Uterus (tissue), 4 donors: ENCODE results near the gene E2F1. TPM values are rescaled to one million over a fixed set of nuclear protein-coding genes. Genes with fewer than 3 reads are reported as not detected.

Source experiments
- DNase-seq, 2 donors: peaks; one replicate each; pipeline ENCODE4 v3.0.0-alpha.2; 2019 to 2020
- H3K27ac ChIP-seq, 2 donors: fragments of 200-600 bp; sonication (generic); 1 replicate in 1 of 2; 2 replicates in 1 of 2; pipeline ENCODE4 v1.5.1; 2016 to 2018
- H3K27me3 ChIP-seq, 2 donors: fragments of 200-600 bp; sonication (generic); one replicate each; pipeline ENCODE4 v1.5.1; 2018 to 2019; ENCODE audit warnings: control low read depth in 1 of 2
- H3K36me3 ChIP-seq, 2 donors: fragments of 200-600 bp; sonication (generic); one replicate each; pipeline ENCODE4 v1.5.1; 2019; ENCODE audit warnings: control low read depth in 1 of 2
- H3K4me1 ChIP-seq, 2 donors: fragments of 200-600 bp; sonication (generic); one replicate each; pipeline ENCODE4 v1.5.1; 2018 to 2019; ENCODE audit warnings: control low read depth in 1 of 2
- H3K4me3 ChIP-seq, 2 donors: fragments of 200-600 bp; sonication (generic); 1 replicate in 1 of 2; 2 replicates in 1 of 2; pipeline ENCODE4 v1.5.1; 2018 to 2019; ENCODE audit warnings: mild to moderate bottlenecking in 1 of 2
- H3K9me3 ChIP-seq, 2 donors: fragments of 200-600 bp; sonication (generic); one replicate each; pipeline ENCODE4 v1.5.1; 2019; ENCODE audit warnings: control low read depth in 1 of 2
- CTCF ChIP-seq, 4 experiments: fragments of 200-600 bp in 2 of 4; fragments of 450-650 bp in 2 of 4; sonication (generic) in 2 of 4; IDR thresholded peaks; one replicate each; pipeline ENCODE4 v1.5.1; 2016 to 2019; ENCODE audit warnings: antibody characterized with exemption in 4 of 4, mild to moderate bottlenecking in 2 of 4, moderate library complexity in 1 of 4
- POLR2A ChIP-seq, 2 donors: fragments of 450-650 bp; IDR thresholded peaks; one replicate each; pipeline ENCODE4 v1.6.1; 2016; ENCODE audit warnings: antibody characterized with exemption in 2 of 2, mild to moderate bottlenecking in 1 of 2, moderate library complexity in 1 of 2
- intact Hi-C: fragments of 100-400 bp; cut with DNase I; formaldehyde crosslinking; loops from one replicate; pipeline ENCODE4 v1.15.1; 2023; ENCODE audit warnings: low total_unique reads
- total RNA-seq, 4 donors: library from RNA; depleted of rRNA in 3 of 4; stranded (reverse); fragments of >200 nt in 3 of 4; gene quantifications; one replicate each; pipeline versions ENCODE4 v1.1.0 to v1.2.4, GENCODE V29; 2014 to 2023
- donor health status: DM: yes; HTN: yes; CAD: no.

Gene E2F1
- total RNA-seq, 4 donors from 2014 or later, result 0.51 to 7.3 (median 1.5) TPM; not detected in 1

GRCh38 chr20:33719277-33719988 is 33.2 kb upstream of the E2F1 start:
- Histone ChIP-seq H3K27me3 (no peaks in the 10 kb centered on the region), H3K4me3 (peak overlapping the region; percentile 70 to 82), H3K4me1 (no peaks in the 10 kb centered on the region), H3K27ac (peak overlapping the region; percentile 61 to 80), H3K9me3 (no peaks in the 10 kb centered on the region), H3K36me3 (no peaks in the 10 kb centered on the region)
- TF ChIP-seq POLR2A (IDR thresholded peaks at IDR 0.05), result no peak
- no peak for TF ChIP-seq CTCF (IDR thresholded peaks at IDR 0.05)
- intact Hi-C loops, result no loop called here
- no peak for DNase-seq

GRCh38 chr20:33716498-33716897 is 30.3 kb upstream of the E2F1 start:
- no peak overlapping the region for H3K27ac ChIP-seq
- intact Hi-C loops, result no loop called here
- H3K4me3 ChIP-seq, result no peak overlapping the region
- TF ChIP-seq CTCF (IDR thresholded peaks at IDR 0.05) (no peak), POLR2A (IDR thresholded peaks at IDR 0.05) (no peak)
- no peaks in the 10 kb centered on the region for H3K36me3 ChIP-seq
- no peaks in the 10 kb centered on the region for H3K9me3 ChIP-seq
- H3K27me3 ChIP-seq, result no peaks in the 10 kb centered on the region
- H3K4me1 ChIP-seq, result no peaks in the 10 kb centered on the region
- DNase-seq, result no peak

- Histone ChIP-seq H3K9me3 (no peaks in the 10 kb centered on the region), H3K4me1 (no peaks in the 10 kb centered on the region), H3K27me3 (no peaks in the 10 kb centered on the region), H3K27ac (no peak overlapping the region), H3K4me3 (no peak overlapping the region), H3K36me3 (no peaks in the 10 kb centered on the region)
- intact Hi-C loops, result no loop called here
- TF ChIP-seq CTCF (IDR thresholded peaks at IDR 0.05) (no peak), POLR2A (IDR thresholded peaks at IDR 0.05) (no peak)
- no peak for DNase-seq
These were observed 27.7 kb upstream of the E2F1 start for GRCh38 chr20:33713865-33714367.

- Histone ChIP-seq H3K4me1 (no peaks in the 10 kb centered on the region), H3K4me3 (no peak overlapping the region), H3K27ac (no peak overlapping the region), H3K36me3 (no peaks in the 10 kb centered on the region), H3K9me3 (no peaks in the 10 kb centered on the region), H3K27me3 (no peaks in the 10 kb centered on the region)
- no peak for DNase-seq
- TF ChIP-seq CTCF (IDR thresholded peaks at IDR 0.05), result no peak
- TF ChIP-seq POLR2A (IDR thresholded peaks at IDR 0.05), result no peak
- intact Hi-C loops, result no loop called here
These were observed 25.2 kb upstream of the E2F1 start for GRCh38 chr20:33711446-33711738.

- Histone ChIP-seq H3K27me3 (no peaks in the 10 kb centered on the region), H3K27ac (no peak overlapping the region), H3K9me3 (no peaks in the 10 kb centered on the region), H3K4me1 (no peaks in the 10 kb centered on the region), H3K36me3 (no peaks in the 10 kb centered on the region), H3K4me3 (no peak overlapping the region)
- TF ChIP-seq POLR2A (IDR thresholded peaks at IDR 0.05) (no peak), CTCF (IDR thresholded peaks at IDR 0.05) (no peak)
- DNase-seq, result no peak
- intact Hi-C loops, result no loop called here
These were observed 24.7 kb upstream of the E2F1 start for GRCh38 chr20:33710681-33711445.
